Suppressor macrophage treated with lipopolysaccharide for 1 hour (primary cell): Measurements from ENCODE around the gene SOX13.
A peak's percentile ranks its signal among the peaks of the same experiment; 100 is the strongest.

Experiments used
- DNase-seq, 3 donors: peaks; one replicate each; pipeline ENCODE4 v3.0.0-alpha.2; 2020 to 2022

SOX13 gene

GRCh38 chr1:204108312-204109141 is 35.6 kb downstream of the SOX13 start:
- no peak for DNase-seq

- DNase-seq, result no peak
These were observed 38.1 kb downstream of the SOX13 start for GRCh38 chr1:204110894-204111633.

GRCh38 chr1:204112876-204113730 is 40.2 kb downstream of the SOX13 start:
- DNase-seq, result peak in 2 of 3 donors; percentile 22 to 48

- peak; percentile 62 to 68 (median 64) for DNase-seq
These were observed 41.0 kb downstream of the SOX13 start for GRCh38 chr1:204113896-204114295.

- DNase-seq, result peak; percentile 69 to 78 (median 77)
These were observed 41.7 kb downstream of the SOX13 start for GRCh38 chr1:204114606-204115005.

GRCh38 chr1:204115116-204115515 is 42.2 kb downstream of the SOX13 start:
- DNase-seq, result peak; percentile 28 to 39 (median 38)

- DNase-seq, result no peak
These were observed 43.6 kb downstream of the SOX13 start for GRCh38 chr1:204116539-204116938.

GRCh38 chr1:204121840-204122555 is 49.1 kb downstream of the SOX13 start:
- DNase-seq, result no peak

- peak; percentile 34 to 57 (median 36) for DNase-seq
These were observed 50.5 kb downstream of the SOX13 start for GRCh38 chr1:204123376-204123775.

- DNase-seq, result no peak
These were observed 51.7 kb downstream of the SOX13 start for GRCh38 chr1:204124639-204125038.

- no peak for DNase-seq
These were observed 52.9 kb downstream of the SOX13 start for GRCh38 chr1:204125759-204126351.

GRCh38 chr1:204126386-204126785 is 53.5 kb downstream of the SOX13 start:
- no peak for DNase-seq

GRCh38 chr1:204126956-204127355 is 54.0 kb downstream of the SOX13 start:
- no peak for DNase-seq

- peak; percentile 92 to 94 (median 93) for DNase-seq
These were observed 54.8 kb downstream of the SOX13 start for GRCh38 chr1:204127597-204128242.

GRCh38 chr1:204128464-204128963 is 55.6 kb downstream of the SOX13 start:
- no peak for DNase-seq

- DNase-seq, result peak; percentile 71 to 83 (median 74)
These were observed 56.3 kb downstream of the SOX13 start for GRCh38 chr1:204128964-204129896.

- no peak for DNase-seq
These were observed 57.3 kb downstream of the SOX13 start for GRCh38 chr1:204130178-204130577.

- no peak for DNase-seq
These were observed 58.3 kb downstream of the SOX13 start for GRCh38 chr1:204130981-204131892.

- no peak for DNase-seq
These were observed 59.1 kb downstream of the SOX13 start for GRCh38 chr1:204131978-204132377.
